Dermis blood vessel endothelial cell (primary cell): ENCODE results near the gene DSCAM. TPM values are rescaled to one million over a fixed set of nuclear protein-coding genes. Genes with fewer than 3 reads are reported as not detected.

Source experiments
- DNase-seq: peaks from one replicate; pipeline ENCODE4 v3.0.0; 2010
- total RNA-seq: library from RNA; depleted of rRNA; stranded (reverse); fragments of >200 nt; gene quantifications from 2 replicates; pipeline ENCODE4 v1.2.3, GENCODE V29; 2014

DSCAM gene
- total RNA-seq, 1 donor from 2014 or later = under 0.01 TPM

DNA sequence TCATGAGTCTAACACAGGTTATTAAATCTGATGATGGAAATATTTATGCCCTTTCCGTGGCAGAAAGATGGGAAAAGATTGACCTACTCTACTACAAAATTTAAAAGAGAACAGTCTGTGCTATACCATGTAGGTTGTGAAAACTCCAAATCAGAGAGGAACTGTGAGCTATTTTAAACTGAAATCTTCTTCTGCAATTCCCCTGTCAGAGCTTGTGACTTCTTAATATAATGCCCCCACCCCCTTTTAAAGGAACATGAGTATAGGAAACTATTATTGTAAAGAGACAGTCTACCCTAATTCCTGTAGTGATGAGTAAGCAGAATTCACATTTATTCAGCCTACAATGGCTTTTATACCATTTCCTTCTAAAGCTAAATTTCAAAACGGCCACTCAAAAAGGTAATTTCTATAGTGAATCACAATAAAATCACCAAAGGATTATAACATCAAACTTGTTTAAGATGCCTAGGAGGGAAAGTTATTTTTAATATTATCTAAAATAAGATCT is 11.7 kb downstream of the DSCAM start:
- no peak for DNase-seq

DNA sequence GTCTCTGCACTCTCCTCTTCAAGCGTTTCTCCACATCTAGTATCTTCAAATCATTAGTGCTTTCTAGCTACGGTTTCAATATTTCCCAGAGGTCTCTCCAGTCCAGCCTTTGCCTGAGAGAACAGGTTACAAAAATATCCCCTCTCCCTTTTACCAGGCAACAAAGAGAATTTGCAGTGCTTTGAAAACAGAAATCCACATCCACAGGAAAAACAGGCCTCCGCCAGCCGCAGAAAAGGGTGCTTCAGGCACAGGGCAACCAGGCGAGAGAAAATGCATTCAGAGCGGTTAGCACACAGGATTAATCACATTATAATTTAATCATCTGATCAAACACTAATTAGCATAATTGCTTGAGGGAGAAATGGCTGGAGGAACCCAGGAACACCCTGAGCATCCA is 13.8 kb downstream of the DSCAM start:
- DNase-seq = no peak

DNA sequence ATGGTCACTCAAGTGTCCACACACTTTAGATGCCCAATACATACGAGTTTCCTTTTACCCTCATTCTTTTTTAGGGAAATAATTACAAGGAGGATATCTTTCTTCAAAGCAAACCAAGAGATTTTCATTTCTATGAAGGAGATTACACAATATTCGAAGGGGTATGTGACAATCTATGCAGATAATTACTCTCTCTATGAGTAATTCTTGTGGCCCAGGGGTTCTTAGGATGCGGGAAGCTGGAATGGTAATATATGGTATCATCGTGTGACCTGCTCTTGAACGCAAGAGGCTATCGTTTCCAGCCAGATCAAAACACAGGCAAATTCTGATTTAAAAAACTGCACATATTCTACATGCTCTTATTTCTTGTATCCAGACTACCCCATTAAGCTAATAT is 14.6 kb downstream of the DSCAM start:
- no peak for DNase-seq

- no peak for DNase-seq
Measured at GRCh38 chr21:40830836-40831235, 16.1 kb downstream of the DSCAM start.

GRCh38 chr21:40829791-40830190 is 17.2 kb downstream of the DSCAM start:
- DNase-seq = no peak

GRCh38 chr21:40829308-40829707 is 17.6 kb downstream of the DSCAM start:
- no peak for DNase-seq

DNA sequence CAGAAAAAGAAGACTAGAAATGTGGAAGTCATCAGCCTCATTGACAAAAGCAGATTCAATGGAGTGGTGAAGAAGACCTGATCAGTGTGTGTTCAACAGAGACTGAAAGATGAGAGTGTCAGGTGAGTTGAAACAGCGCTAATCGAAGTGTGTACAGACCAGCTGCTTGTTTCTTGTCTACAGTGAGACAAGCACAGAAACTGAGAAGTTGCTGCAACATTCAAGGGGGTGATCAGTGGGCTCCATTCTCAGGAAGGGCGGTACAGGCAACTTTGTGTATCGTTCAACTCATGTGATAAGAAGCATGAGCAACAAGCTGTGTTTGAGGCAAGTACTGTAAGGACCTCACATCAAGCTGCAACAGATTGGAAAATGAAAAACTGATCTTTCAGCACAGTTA is 19.4 kb downstream of the DSCAM start:
- no peak for DNase-seq

GRCh38 chr21:40819071-40819900 is 27.7 kb downstream of the DSCAM start:
- DNase-seq = no peak

DNA sequence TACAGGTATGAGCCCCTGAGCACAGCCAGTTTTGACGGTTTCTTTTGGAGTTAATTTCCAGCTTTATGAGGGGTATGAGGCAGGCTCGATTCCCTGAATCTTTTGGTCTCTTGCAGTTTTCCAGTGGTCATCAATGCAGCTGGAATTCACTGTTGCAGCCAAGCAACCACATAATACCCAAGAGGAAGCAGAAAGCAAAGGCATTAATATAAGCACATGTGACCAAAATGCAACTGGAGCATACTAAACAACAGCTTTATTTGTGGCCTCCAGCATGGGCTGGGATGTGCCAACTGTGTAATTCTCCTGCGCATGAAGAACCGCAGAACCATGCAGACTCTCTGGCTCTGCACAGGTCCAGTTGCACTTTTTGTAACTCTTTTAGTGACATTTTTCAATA is 33.0 kb downstream of the DSCAM start:
- DNase-seq = no peak

DNA sequence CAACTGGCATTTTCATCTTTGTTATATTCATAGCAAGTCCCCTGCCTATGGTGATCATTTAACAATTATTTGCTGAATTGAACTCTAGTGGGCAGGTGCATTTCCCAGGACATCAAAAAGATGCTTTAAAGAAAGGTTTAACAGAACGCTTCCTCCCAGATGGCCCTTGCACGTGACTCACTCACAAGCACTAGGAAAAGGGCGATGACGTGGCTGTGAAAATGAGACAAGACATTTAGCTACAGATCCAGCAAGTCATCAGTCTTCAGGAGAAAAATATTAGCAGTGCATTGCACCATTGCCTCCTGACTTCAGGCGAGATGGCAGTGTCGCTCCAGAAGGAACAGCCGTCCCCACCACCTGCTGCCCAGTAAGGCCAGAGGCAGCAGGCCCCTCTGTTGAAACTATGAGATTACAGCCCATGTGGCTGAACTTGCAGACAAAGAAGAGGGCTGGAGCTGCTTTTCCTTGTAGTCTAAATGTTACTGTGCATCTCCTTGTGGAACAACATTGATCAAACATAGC is 37.2 kb downstream of the DSCAM start:
- no peak for DNase-seq

DNA sequence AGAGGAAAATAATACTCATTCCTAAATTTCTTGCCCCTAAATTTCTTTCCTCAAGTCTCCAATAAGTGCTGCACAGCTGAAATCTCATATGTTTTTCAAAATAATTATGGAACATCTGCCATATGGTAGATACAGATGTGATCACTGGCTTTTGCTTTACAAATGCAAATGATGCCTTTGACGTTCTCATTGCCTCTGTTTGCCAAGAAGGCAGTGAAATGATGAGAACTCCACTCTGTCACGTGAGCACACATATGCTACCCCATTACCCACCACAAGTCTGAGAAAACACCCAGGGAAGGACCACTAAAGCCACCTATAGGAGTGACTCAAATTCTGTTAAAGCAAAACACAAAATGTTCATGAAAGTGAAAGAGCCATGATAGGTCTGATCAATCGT is 43.9 kb downstream of the DSCAM start:
- DNase-seq = no peak

GRCh38 chr21:40800126-40800525 is 46.8 kb downstream of the DSCAM start:
- DNase-seq = no peak

DNA sequence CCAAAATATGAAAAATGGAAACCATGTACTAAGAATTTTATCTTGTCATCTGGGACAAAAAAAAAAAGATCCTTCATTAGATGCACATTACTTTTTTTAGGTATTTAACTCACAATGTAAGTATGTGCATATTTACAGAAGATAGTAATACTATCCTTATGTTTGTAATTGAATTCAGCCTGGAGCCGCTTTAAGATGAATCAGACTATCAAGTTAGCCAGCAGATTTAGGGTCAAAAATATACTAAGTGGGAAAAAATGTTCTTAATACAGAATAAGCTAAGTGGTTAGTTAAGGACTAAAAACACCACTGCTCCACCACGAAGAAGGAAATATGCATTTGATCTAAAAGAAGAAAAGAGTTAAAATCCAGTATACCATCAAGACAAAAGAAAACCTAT is 49.1 kb downstream of the DSCAM start:
- no peak for DNase-seq

- no peak for DNase-seq
Measured at GRCh38 chr21:40797410-40797809, 49.5 kb downstream of the DSCAM start.

- no peak for DNase-seq
Measured at GRCh38 chr21:40796464-40796863, 50.5 kb downstream of the DSCAM start.

- DNase-seq = no peak
Measured at GRCh38 chr21:40795313-40795712, 51.6 kb downstream of the DSCAM start.

DNA sequence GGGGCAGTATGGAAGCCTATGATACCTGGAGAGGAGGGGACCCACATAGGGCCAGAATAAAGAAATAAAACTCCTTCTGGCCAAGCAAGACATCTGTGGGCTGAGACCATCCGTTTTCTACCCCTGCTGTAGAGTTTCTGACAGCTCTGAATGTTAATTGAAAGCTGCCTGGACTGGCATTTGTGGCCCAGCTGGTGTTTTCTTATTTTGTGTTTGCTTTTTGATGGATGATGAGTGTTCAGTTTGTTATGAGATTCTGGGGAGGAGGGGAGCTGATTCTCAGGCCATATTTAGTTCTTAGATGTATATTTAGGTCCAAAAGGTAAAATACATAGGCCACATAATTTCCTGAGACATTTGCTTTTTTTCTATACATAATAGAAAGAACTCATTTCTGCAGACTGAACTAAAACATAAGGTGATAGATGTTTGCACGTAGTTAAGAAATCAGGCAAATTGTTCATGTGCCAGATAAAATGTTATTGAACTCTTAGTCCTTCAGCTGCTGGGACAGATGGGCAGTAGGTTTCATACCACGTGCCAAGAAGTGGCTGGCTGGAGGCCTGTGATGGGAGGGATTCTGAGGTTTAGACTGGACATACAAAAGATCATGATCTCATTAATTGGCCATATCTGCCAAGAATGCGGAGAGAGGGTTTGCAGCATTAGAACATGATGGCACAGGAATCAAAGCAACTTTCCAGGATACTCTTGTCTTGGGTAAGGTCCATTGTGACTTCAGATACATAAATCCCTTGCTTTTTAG is 54.1 kb downstream of the DSCAM start:
- no peak for DNase-seq

DNA sequence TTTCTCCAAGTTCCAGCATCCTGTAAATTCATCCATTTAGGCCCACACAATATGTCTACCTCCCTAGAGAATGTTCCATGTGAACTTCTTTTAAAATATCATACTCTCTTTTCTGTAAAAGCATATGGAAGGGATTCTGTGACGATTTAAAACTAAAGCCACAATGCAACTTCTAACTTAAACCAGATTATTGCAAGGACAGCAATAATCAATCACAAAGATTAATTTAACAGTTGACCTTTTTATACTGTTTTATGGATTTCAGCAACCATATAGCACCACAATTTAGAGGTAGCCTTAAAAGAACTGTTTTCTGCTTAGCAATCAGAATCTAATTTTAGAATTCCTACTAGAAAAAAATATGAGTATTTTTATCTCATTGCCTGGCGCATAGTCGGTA is 58.3 kb downstream of the DSCAM start:
- DNase-seq = no peak

- no peak for DNase-seq
Measured at GRCh38 chr21:40783404-40783803, 63.6 kb downstream of the DSCAM start.

- no peak for DNase-seq
Measured at GRCh38 chr21:40770435-40771055, 76.4 kb downstream of the DSCAM start.

GRCh38 chr21:40769231-40769630 is 77.7 kb downstream of the DSCAM start:
- no peak for DNase-seq

DNA sequence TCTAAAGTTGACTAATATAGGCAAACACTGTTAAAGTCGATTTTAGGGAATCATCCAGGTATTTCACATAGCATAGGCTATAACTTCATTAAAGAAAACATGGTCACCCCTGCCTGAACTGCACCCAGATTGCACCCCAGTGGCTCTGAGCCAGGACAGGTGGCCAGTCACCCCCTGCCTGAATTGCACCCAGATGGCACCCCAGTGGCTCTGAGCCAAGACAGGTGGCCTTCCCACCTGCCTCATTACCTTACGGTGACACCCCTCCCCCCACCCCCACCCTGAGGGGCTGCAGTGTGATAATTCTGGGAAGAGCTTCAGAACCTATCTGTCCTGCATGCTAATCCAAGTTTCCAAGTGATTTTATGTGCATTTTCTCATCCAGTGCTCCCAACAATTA is 78.9 kb downstream of the DSCAM start:
- no peak for DNase-seq

GRCh38 chr21:40766381-40766780 is 80.6 kb downstream of the DSCAM start:
- no peak for DNase-seq
